ENCODE results near the gene RFX8. TPM values are rescaled to one million over a fixed set of nuclear protein-coding genes. Genes with fewer than 3 reads are reported as not detected.

Gene RFX8
- total RNA-seq, 1 experiment from 2014 or later = 0.77 TPM

- Histone ChIP-seq H3F3A (ENCODE audit: low read length, unreplicated experiment) (no peaks in the 10 kb centered on the region), H3K4me1 (ENCODE audit: insufficient read depth, low read length) (peaks cover 11% of the 10 kb centered on the region; the same call in 1 of the 2 replicates), H3K9me2 (replicated peaks; ENCODE audit: low read length) (no peaks in the 10 kb centered on the region), H3K4me2 (ENCODE audit: low read length) (no peak overlapping the region), H3K27me3 (ENCODE audit: low read length) (no peaks in the 10 kb centered on the region), H3K36me3 (ENCODE audit: low read depth, low read length) (no peaks in the 10 kb centered on the region), H3K9ac (ENCODE audit: low read length) (no peak overlapping the region), H2AFZ (ENCODE audit: low read length) (no peak overlapping the region), H3K4me3 (ENCODE audit: low read length) (no peak overlapping the region), H3K79me2 (ENCODE audit: low read length) (no peaks in the 10 kb centered on the region), H3K27ac (ENCODE audit: low read length) (no peak overlapping the region), H4K20me1 (ENCODE audit: low read length) (no peaks in the 10 kb centered on the region), H3K9me3 (ENCODE audit: low read length) (no peaks in the 10 kb centered on the region)
- no TSS peak for BruUV-seq (replicated peaks)
- intact Hi-C loops (cut with micrococcal nuclease) = no loop called here
- no peak for DNase-seq
- no peak for TF ChIP-seq CTCF (conservative IDR thresholded peaks at IDR 0.05; ENCODE audit: low read depth, low read length)
- TF ChIP-seq EZH2phosphoT487 (IDR thresholded peaks at IDR 0.05; ENCODE audit: borderline replicate concordance, low read length) = no peak
- no peak for TF ChIP-seq EZH2 (IDR thresholded peaks at IDR 0.05; ENCODE audit: low read length, unreplicated experiment)
- ChIA-PET POLR2A (ENCODE audit: unreplicated experiment) (no interaction called here), CTCF (no interaction called here)
- ATAC-seq = no peak
Observed at GRCh38 chr2:101476605-101477208, 1.8 kb upstream of the RFX8 start.

GRCh38 chr2:101473911-101474701 is 806 bp downstream of the RFX8 start:
- ChIA-PET POLR2A (ENCODE audit: unreplicated experiment) (no interaction called here), CTCF (no interaction called here)
- H3K9me2 ChIP-seq (replicated peaks; ENCODE audit: low read length) = no peaks in the 10 kb centered on the region
- H3K36me3 ChIP-seq (ENCODE audit: low read depth, low read length) = no peaks in the 10 kb centered on the region
- H2AFZ ChIP-seq (ENCODE audit: low read length) = peak overlapping the region; percentile 84
- no TSS peak for BruUV-seq (replicated peaks)
- intact Hi-C loops (cut with micrococcal nuclease) = no loop called here
- no peaks in the 10 kb centered on the region for H3F3A ChIP-seq (ENCODE audit: low read length, unreplicated experiment)
- no peaks in the 10 kb centered on the region for H3K79me2 ChIP-seq (ENCODE audit: low read length)
- no peaks in the 10 kb centered on the region for H3K27me3 ChIP-seq (ENCODE audit: low read length)
- peak; percentile 82 for ATAC-seq
- H4K20me1 ChIP-seq (ENCODE audit: low read length) = no peaks in the 10 kb centered on the region
- H3K27ac ChIP-seq (ENCODE audit: low read length) = peak overlapping the region; percentile 10; the same call in 1 of the 2 replicates
- peak overlapping the region; percentile 55 for H3K9ac ChIP-seq (ENCODE audit: low read length)
- DNase-seq = peak; percentile 23
- no peak for TF ChIP-seq EZH2 (IDR thresholded peaks at IDR 0.05; ENCODE audit: low read length, unreplicated experiment)
- TF ChIP-seq CTCF (conservative IDR thresholded peaks at IDR 0.05; ENCODE audit: low read depth, low read length) = no peak
- TF ChIP-seq EZH2phosphoT487 (IDR thresholded peaks at IDR 0.05; ENCODE audit: borderline replicate concordance, low read length) = no peak
- H3K4me2 ChIP-seq (ENCODE audit: low read length) = peak overlapping the region; percentile 86
- peak overlapping the region; percentile 69 for H3K4me3 ChIP-seq (ENCODE audit: low read length)
- H3K9me3 ChIP-seq (ENCODE audit: low read length) = no peaks in the 10 kb centered on the region
- peaks cover 11% of the 10 kb centered on the region; the same call in 1 of the 2 replicates for H3K4me1 ChIP-seq (ENCODE audit: insufficient read depth, low read length)

- H3K4me3 ChIP-seq (ENCODE audit: low read length) = peak overlapping the region; percentile 69
Observed at GRCh38 chr2:101473591-101473910, 1.4 kb downstream of the RFX8 start.

More at GRCh38 chr2:101473591-101473910, 1.4 kb downstream of the RFX8 start:
- BruUV-seq (replicated peaks) = TSS peak; percentile 66
- H3K4me1 ChIP-seq (ENCODE audit: insufficient read depth, low read length) = peaks cover 11% of the 10 kb centered on the region; the same call in 1 of the 2 replicates
- ATAC-seq (no peak), DNase-seq (no peak)
- ChIA-PET POLR2A (ENCODE audit: unreplicated experiment) (no interaction called here), CTCF (no interaction called here)
- no peaks in the 10 kb centered on the region for H3K79me2 ChIP-seq (ENCODE audit: low read length)
- peak overlapping the region; percentile 86 for H3K4me2 ChIP-seq (ENCODE audit: low read length)
- TF ChIP-seq EZH2phosphoT487 (IDR thresholded peaks at IDR 0.05; ENCODE audit: borderline replicate concordance, low read length) (no peak), CTCF (conservative IDR thresholded peaks at IDR 0.05; ENCODE audit: low read depth, low read length) (no peak), EZH2 (IDR thresholded peaks at IDR 0.05; ENCODE audit: low read length, unreplicated experiment) (no peak)
- H3K9me2 ChIP-seq (replicated peaks; ENCODE audit: low read length) = no peaks in the 10 kb centered on the region
- H4K20me1 ChIP-seq (ENCODE audit: low read length) = no peaks in the 10 kb centered on the region
- H3K9ac ChIP-seq (ENCODE audit: low read length) = peak overlapping the region; percentile 55
- no peaks in the 10 kb centered on the region for H3K36me3 ChIP-seq (ENCODE audit: low read depth, low read length)
- no peaks in the 10 kb centered on the region for H3K27me3 ChIP-seq (ENCODE audit: low read length)
- intact Hi-C loops (cut with micrococcal nuclease) = no loop called here
- no peaks in the 10 kb centered on the region for H3K9me3 ChIP-seq (ENCODE audit: low read length)
- no peaks in the 10 kb centered on the region for H3F3A ChIP-seq (ENCODE audit: low read length, unreplicated experiment)
- H2AFZ ChIP-seq (ENCODE audit: low read length) = peak overlapping the region; percentile 84
- H3K27ac ChIP-seq (ENCODE audit: low read length) = peak overlapping the region; percentile 10; the same call in 1 of the 2 replicates

Measured in PC-3 (cell line).